ENCODE data around the gene RPL31.

GRCh38 chr2:100972452-100972851 lies 29.6 kb upstream of the RPL31 start:
- TF ChIP-seq POLR2A (IDR thresholded peaks at IDR 0.05) (no peak), CTCF (IDR thresholded peaks at IDR 0.05) (no peak)

Measured in adrenal gland (tissue), 5 donors.